ENCODE measurements around the gene TXK.

Gene TXK

GRCh38 chr4:48120132-48120531 is 13.9 kb downstream of the TXK start:
- H3K27ac ChIP-seq: no peak overlapping the region
- no peak overlapping the region for H3K9ac ChIP-seq
- H3K79me2 ChIP-seq (ENCODE audit: insufficient read depth, low read depth): no peaks in the 10 kb centered on the region
- TF ChIP-seq CTCF (conservative IDR thresholded peaks at IDR 0.05; ENCODE audit: low read depth, low read length): no peak
- no peak overlapping the region for H3K4me2 ChIP-seq
- no peaks in the 10 kb centered on the region for H3K27me3 ChIP-seq (ENCODE audit: insufficient read depth, low read depth)
- no peak overlapping the region for H3K4me3 ChIP-seq (IDR thresholded peaks at IDR 0.05; ENCODE audit: insufficient read depth, low read depth, low read length)
- no peaks in the 10 kb centered on the region for H3K36me3 ChIP-seq (ENCODE audit: insufficient read depth)
- no peaks in the 10 kb centered on the region for H3K4me1 ChIP-seq (ENCODE audit: low read depth, poor library complexity, severe bottlenecking)
- H2AFZ ChIP-seq (ENCODE audit: low read depth): no peak overlapping the region
- H4K20me1 ChIP-seq (ENCODE audit: insufficient read depth): no peaks in the 10 kb centered on the region

DNA sequence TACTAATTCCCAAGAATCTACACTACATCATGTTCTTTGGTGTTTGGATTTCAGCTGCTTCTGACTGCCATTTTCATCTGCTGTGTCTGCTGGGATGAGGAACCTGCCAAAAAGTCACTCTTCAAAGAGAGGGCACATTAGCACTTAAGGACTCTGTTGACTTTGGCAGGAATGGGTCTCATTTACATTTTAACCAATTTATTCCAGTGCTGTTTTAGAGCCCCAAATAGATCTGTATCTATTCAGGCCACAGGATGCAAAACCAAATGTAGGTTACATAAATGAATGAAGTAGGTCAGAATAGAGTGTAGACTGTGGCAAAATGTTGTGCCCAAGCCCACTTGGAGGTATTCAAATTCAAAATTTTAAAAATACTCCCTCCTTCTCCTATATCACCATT is 14.4 kb downstream of the TXK start:
- Histone ChIP-seq H3K4me3 (IDR thresholded peaks at IDR 0.05; ENCODE audit: insufficient read depth, low read depth, low read length) (no peak overlapping the region), H3K9ac (no peak overlapping the region), H3K36me3 (ENCODE audit: insufficient read depth) (no peaks in the 10 kb centered on the region), H3K27ac (no peak overlapping the region), H4K20me1 (ENCODE audit: insufficient read depth) (no peaks in the 10 kb centered on the region), H3K4me2 (no peak overlapping the region), H3K79me2 (ENCODE audit: insufficient read depth, low read depth) (no peaks in the 10 kb centered on the region), H2AFZ (ENCODE audit: low read depth) (no peak overlapping the region), H3K27me3 (ENCODE audit: insufficient read depth, low read depth) (no peaks in the 10 kb centered on the region), H3K4me1 (ENCODE audit: low read depth, poor library complexity, severe bottlenecking) (no peaks in the 10 kb centered on the region)
- no peak for TF ChIP-seq CTCF (conservative IDR thresholded peaks at IDR 0.05; ENCODE audit: low read depth, low read length)

- Histone ChIP-seq H4K20me1 (ENCODE audit: insufficient read depth) (no peaks in the 10 kb centered on the region), H2AFZ (ENCODE audit: low read depth) (no peak overlapping the region), H3K9ac (no peak overlapping the region), H3K4me3 (IDR thresholded peaks at IDR 0.05; ENCODE audit: insufficient read depth, low read depth, low read length) (no peak overlapping the region), H3K79me2 (ENCODE audit: insufficient read depth, low read depth) (no peaks in the 10 kb centered on the region), H3K27me3 (ENCODE audit: insufficient read depth, low read depth) (no peaks in the 10 kb centered on the region), H3K36me3 (ENCODE audit: insufficient read depth) (no peaks in the 10 kb centered on the region), H3K4me1 (ENCODE audit: low read depth, poor library complexity, severe bottlenecking) (no peaks in the 10 kb centered on the region), H3K4me2 (no peak overlapping the region), H3K27ac (no peak overlapping the region)
- TF ChIP-seq CTCF (conservative IDR thresholded peaks at IDR 0.05; ENCODE audit: low read depth, low read length): no peak
Measured at GRCh38 chr4:48118081-48118480, 16.0 kb downstream of the TXK start.

DNA sequence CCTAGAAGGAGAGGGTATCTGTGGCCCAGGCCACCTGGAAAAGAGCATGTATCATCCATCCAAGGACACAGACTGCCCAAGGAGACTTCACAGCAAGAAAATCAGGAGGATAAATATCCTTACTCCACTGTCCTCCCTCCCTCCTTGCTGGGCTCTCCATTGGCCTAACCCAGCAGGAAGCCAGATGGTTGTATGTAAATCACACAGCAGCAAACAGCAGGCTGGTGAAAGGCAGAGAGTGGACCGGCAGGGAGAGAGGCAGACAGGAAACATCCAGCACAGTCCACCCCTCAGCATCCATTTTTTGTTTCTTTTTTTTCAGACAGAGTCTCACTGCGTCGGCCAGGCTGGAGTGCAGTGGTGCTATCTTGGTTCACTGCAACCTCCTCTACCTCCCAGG is 17.5 kb downstream of the TXK start:
- H3K36me3 ChIP-seq (ENCODE audit: insufficient read depth): no peaks in the 10 kb centered on the region
- no peaks in the 10 kb centered on the region for H4K20me1 ChIP-seq (ENCODE audit: insufficient read depth)
- no peak overlapping the region for H3K27ac ChIP-seq
- TF ChIP-seq CTCF (conservative IDR thresholded peaks at IDR 0.05; ENCODE audit: low read depth, low read length): no peak
- no peak overlapping the region for H3K9ac ChIP-seq
- H3K4me2 ChIP-seq: no peak overlapping the region
- H3K27me3 ChIP-seq (ENCODE audit: insufficient read depth, low read depth): no peaks in the 10 kb centered on the region
- no peak overlapping the region for H3K4me3 ChIP-seq (IDR thresholded peaks at IDR 0.05; ENCODE audit: insufficient read depth, low read depth, low read length)
- no peaks in the 10 kb centered on the region for H3K4me1 ChIP-seq (ENCODE audit: low read depth, poor library complexity, severe bottlenecking)
- H2AFZ ChIP-seq (ENCODE audit: low read depth): no peak overlapping the region
- H3K79me2 ChIP-seq (ENCODE audit: insufficient read depth, low read depth): no peaks in the 10 kb centered on the region

- H3K4me2 ChIP-seq: no peak overlapping the region
Measured at GRCh38 chr4:48114412-48114811, 19.6 kb downstream of the TXK start.

More at GRCh38 chr4:48114412-48114811, 19.6 kb downstream of the TXK start:
- no peak overlapping the region for H3K4me3 ChIP-seq (IDR thresholded peaks at IDR 0.05; ENCODE audit: insufficient read depth, low read depth, low read length)
- no peaks in the 10 kb centered on the region for H3K79me2 ChIP-seq (ENCODE audit: insufficient read depth, low read depth)
- no peaks in the 10 kb centered on the region for H3K36me3 ChIP-seq (ENCODE audit: insufficient read depth)
- H3K4me1 ChIP-seq (ENCODE audit: low read depth, poor library complexity, severe bottlenecking): peaks cover 1% of the 10 kb centered on the region
- H3K9ac ChIP-seq: no peak overlapping the region
- no peak overlapping the region for H2AFZ ChIP-seq (ENCODE audit: low read depth)
- no peaks in the 10 kb centered on the region for H3K27me3 ChIP-seq (ENCODE audit: insufficient read depth, low read depth)
- H3K27ac ChIP-seq: no peak overlapping the region
- TF ChIP-seq CTCF (conservative IDR thresholded peaks at IDR 0.05; ENCODE audit: low read depth, low read length): no peak
- H4K20me1 ChIP-seq (ENCODE audit: insufficient read depth): no peaks in the 10 kb centered on the region

Data from KMS-11 (cell line).